H1 (cell line): ENCODE measurements around the gene HOXD12. TPM values are rescaled to one million over a fixed set of nuclear protein-coding genes. Genes with fewer than 3 reads are reported as not detected.

ENCODE experiments used
- BCL11A ChIP-seq, 2 experiments: IDR thresholded peaks; one replicate each; pipeline ENCODE4 v1.6.1; 2011; ENCODE audit warnings: low read depth in 2 of 2, low read length in 2 of 2, mild to moderate bottlenecking in 2 of 2
- CHD1 ChIP-seq: IDR thresholded peaks from 2 replicates; pipeline ENCODE4 v1.6.1; 2012; ENCODE audit warnings: low read depth, low read length, improper control_type of control experiment
- CHD7 ChIP-seq: fragments of 300-600 bp; sonication (generic); IDR thresholded peaks from 2 replicates; pipeline ENCODE4 v1.7.1; 2012; ENCODE audit warnings: low read length, moderate library complexity, mild to moderate bottlenecking, inconsistent platforms; ENCODE audit not compliant: insufficient replicate concordance
- CREB1 ChIP-seq: IDR thresholded peaks from 2 replicates; pipeline ENCODE4 v1.6.1; 2012; ENCODE audit warnings: inconsistent platforms
- GABPA ChIP-seq: IDR thresholded peaks from 2 replicates; pipeline ENCODE4 v1.6.1; 2011; ENCODE audit warnings: mild to moderate bottlenecking, low read length, moderate library complexity, borderline replicate concordance; ENCODE audit not compliant: insufficient read depth
- KDM4A ChIP-seq: IDR thresholded peaks from one replicate; pipeline ENCODE4 v1.7.1; 2012; ENCODE audit warnings: low read depth, mild to moderate bottlenecking, moderate library complexity, low read length, inconsistent platforms; ENCODE audit not compliant: severe bottlenecking
- MAX ChIP-seq: IDR thresholded peaks from 2 replicates; pipeline ENCODE4 v1.6.1; 2012; ENCODE audit warnings: inconsistent platforms
- PHF8 ChIP-seq: fragments of 200-600 bp; sonication (generic); conservative IDR thresholded peaks from 2 replicates; pipeline ENCODE4 v1.7.1; 2012; ENCODE audit warnings: low read depth, mild to moderate bottlenecking, inconsistent platforms, low read length, moderate library complexity
- SIN3A ChIP-seq, 2 experiments: IDR thresholded peaks in 1 of 2; conservative IDR thresholded peaks in 1 of 2; 2 replicates each; pipeline ENCODE4 v1.6.1; 2011 to 2012; ENCODE audit warnings: low read length in 2 of 2, improper control_type of control experiment in 1 of 2, low read depth in 1 of 2, mild to moderate bottlenecking in 1 of 2
- TAF7 ChIP-seq: optimal IDR thresholded peaks from 2 replicates; pipeline ENCODE3; 2011; ENCODE audit warnings: low read depth, mild to moderate bottlenecking, inconsistent platforms, low read length, moderate library complexity, borderline replicate concordance
- polyA plus RNA-seq, 7 experiments: library from polyadenylated mRNA; depleted of rRNA in 3 of 7; stranded (reverse) in 5 of 7; unstranded in 2 of 7; fragments of >200 nt in 5 of 7; fragments of 200-250 nt in 2 of 7; gene quantifications; 1 replicate in 5 of 7; 2 replicates in 1 of 7; 4 replicates in 1 of 7; pipeline versions ENCODE4 v1.2.1 to v1.2.3, GENCODE V29; 2011 to 2013; ENCODE audit warnings: missing spikeins in 2 of 7, mixed read lengths in 2 of 7
- total RNA-seq: library from RNA; stranded (reverse); fragmentation: NEBNext Ultra II Directional; extraction: Animal tissue kit (Norgen Biotek cat#: 25700); gene quantifications from 2 replicates; pipeline ENCODE4 v1.2.1, GENCODE V29; 2021

HOXD12 gene
- total and polyA plus RNA-seq, 2 of the 8 experiments (the other 6 are each of a cell fraction or from before 2014, with no cell fraction given): not detected

GRCh38 chr2:176114930-176115625 lies 15.5 kb downstream of the HOXD12 start (continued):
- TF ChIP-seq MAX (no peak), GABPA (no peak), CREB1 (no peak), KDM4A (no peak), TAF7 (no peak), SIN3A (conservative IDR thresholded peaks at IDR 0.05 in 1 of 2, IDR thresholded peaks at IDR 0.05 in 1 of 2; ENCODE audit: low read depth in 1 of 2, low read length in 2 of 2) (no peak), CHD7 (no peak), PHF8 (no peak), CHD1 (no peak), BCL11A (IDR thresholded peaks at IDR 0.05; ENCODE audit: low read depth in 2 of 2, low read length in 2 of 2) (no peak)
